Measurements from ENCODE around the gene KIF3A. TPM values are rescaled to one million over a fixed set of nuclear protein-coding genes. Genes with fewer than 3 reads are reported as not detected.

KIF3A gene
- total RNA-seq, 1 donor from 2014 or later: 27.4 TPM

DNA sequence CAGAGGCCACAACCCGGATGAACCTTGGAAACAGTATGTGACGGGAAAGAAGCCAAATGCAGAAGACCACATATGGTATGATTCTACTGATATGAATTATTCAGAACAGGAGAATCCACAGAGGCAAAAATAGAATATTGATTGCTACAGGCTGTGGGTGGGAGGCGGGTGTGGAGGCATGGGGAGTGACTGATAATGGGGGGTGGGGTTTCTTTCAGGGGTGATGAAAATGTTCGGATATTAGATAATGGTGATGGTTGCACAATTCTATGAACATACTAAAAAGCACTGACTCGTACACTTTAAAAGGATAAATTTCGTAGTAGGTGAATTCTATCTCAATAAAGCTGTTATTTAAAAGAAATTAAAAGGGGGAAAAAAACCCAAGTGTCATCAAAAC, 52.9 kb downstream of the KIF3A start:
- H3K27ac Mint-ChIP-seq: no peak overlapping the region
- H3K36me3 Mint-ChIP-seq: no peaks in the 10 kb centered on the region
- TF ChIP-seq, protein P1, sequence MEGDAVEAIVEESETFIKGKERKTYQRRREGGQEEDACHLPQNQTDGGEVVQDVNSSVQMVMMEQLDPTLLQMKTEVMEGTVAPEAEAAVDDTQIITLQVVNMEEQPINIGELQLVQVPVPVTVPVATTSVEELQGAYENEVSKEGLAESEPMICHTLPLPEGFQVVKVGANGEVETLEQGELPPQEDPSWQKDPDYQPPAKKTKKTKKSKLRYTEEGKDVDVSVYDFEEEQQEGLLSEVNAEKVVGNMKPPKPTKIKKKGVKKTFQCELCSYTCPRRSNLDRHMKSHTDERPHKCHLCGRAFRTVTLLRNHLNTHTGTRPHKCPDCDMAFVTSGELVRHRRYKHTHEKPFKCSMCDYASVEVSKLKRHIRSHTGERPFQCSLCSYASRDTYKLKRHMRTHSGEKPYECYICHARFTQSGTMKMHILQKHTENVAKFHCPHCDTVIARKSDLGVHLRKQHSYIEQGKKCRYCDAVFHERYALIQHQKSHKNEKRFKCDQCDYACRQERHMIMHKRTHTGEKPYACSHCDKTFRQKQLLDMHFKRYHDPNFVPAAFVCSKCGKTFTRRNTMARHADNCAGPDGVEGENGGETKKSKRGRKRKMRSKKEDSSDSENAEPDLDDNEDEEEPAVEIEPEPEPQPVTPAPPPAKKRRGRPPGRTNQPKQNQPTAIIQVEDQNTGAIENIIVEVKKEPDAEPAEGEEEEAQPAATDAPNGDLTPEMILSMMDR (IDR thresholded peaks at IDR 0.05; ENCODE audit: unreplicated experiment): no peak
- no peaks in the 10 kb centered on the region for H3K9me3 Mint-ChIP-seq
- no peaks in the 10 kb centered on the region for H3K27me3 Mint-ChIP-seq (ENCODE audit: low read depth)
- peaks cover 11% of the 10 kb centered on the region for H3K4me1 Mint-ChIP-seq
- no peak for DNase-seq (ENCODE audit: low spot score in 2 of 2, unreplicated experiment in 2 of 2)
- no peak overlapping the region for H3K4me3 Mint-ChIP-seq

DNA sequence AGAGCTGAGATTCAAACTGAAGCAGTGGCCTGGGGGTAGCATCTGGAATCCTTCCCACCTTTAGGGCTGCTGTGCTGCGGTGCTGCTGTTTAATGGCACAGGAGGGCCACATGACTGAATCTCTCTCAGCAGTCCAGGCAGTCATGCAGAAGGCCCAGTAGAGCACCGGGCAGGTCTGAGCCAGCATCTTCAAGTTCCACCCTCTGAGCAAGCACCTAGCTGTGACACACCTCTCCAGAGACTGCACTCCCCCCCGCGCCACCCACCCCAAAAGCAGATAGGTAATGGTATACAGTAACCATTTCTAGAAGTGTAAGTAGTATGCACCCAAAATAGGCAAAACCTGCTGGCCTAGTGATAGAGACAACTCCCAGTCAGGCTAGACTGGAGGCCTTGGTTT, 55.4 kb downstream of the KIF3A start:
- DNase-seq (ENCODE audit: low spot score in 2 of 2, unreplicated experiment in 2 of 2): no peak

DNA sequence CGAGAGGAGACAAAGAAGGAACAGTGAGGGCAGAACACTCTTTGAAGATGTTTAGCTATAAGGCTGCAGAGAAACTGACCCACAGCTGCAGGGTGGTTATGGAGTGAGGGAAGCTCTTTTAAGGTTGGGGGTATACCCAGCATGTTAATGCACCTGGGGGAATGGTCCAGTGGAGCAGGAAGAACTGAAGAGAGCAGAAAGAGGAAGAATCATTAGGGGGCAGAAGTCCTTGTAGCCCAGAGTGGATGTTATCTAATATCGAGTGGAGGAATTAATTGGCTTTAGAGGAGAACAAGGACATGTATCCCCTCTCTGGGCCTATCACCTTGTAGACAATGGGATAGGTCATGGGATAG, 55.9 kb downstream of the KIF3A start:
- Mint-ChIP-seq H3K27ac (no peak overlapping the region), H3K9me3 (no peaks in the 10 kb centered on the region), H3K27me3 (ENCODE audit: low read depth) (no peaks in the 10 kb centered on the region), H3K4me1 (peaks cover 3% of the 10 kb centered on the region), H3K4me3 (no peak overlapping the region), H3K36me3 (no peaks in the 10 kb centered on the region)
- no peak for DNase-seq (ENCODE audit: low spot score in 2 of 2, unreplicated experiment in 2 of 2)
- TF ChIP-seq, protein P1 (IDR thresholded peaks at IDR 0.05; ENCODE audit: unreplicated experiment): no peak

More for the DNA sequence above, 55.4 kb downstream of the KIF3A start:
- Mint-ChIP-seq H3K4me1 (peaks cover 3% of the 10 kb centered on the region), H3K9me3 (no peaks in the 10 kb centered on the region), H3K27ac (no peak overlapping the region), H3K36me3 (no peaks in the 10 kb centered on the region), H3K27me3 (ENCODE audit: low read depth) (no peaks in the 10 kb centered on the region), H3K4me3 (no peak overlapping the region)
- TF ChIP-seq, protein P1 (IDR thresholded peaks at IDR 0.05; ENCODE audit: unreplicated experiment): no peak

DNA sequence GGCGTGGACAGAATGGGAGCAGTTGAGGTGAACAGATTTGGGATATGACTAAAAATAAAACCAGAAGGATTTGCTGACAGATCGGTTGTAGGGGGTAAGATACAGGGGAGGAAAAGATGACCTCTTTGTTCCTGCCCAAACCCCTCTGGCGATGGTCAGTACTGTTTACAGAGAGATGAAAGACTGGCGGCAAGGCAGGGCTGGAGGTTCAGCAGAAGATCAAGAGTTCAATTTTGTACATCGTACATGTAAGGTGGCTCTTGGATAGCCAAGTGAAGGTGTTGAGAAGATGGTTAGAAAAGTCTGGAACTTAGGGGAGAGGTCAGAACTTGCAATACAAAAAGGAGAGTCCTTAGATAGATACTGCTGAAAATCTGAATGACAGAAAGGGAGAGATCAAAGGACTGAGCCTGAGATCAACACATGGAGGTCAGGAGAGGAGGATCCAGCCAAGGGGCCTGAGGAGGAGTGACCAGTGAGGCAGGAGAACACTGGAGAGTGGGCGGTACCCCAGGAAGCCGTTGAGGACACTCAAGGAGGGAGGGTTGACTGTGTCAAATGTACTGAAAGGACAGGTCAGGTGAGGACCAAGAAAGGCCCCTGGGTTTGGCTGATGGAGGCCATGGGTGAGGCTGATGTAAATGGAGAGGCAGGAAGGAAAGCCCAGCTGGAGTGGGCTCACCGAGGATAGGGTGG, 56.4 kb downstream of the KIF3A start:
- H3K27me3 Mint-ChIP-seq (ENCODE audit: low read depth): no peaks in the 10 kb centered on the region
- H3K36me3 Mint-ChIP-seq: no peaks in the 10 kb centered on the region
- no peak overlapping the region for H3K4me3 Mint-ChIP-seq
- H3K4me1 Mint-ChIP-seq: peaks cover 3% of the 10 kb centered on the region
- TF ChIP-seq, protein P1 (IDR thresholded peaks at IDR 0.05; ENCODE audit: unreplicated experiment): no peak
- no peak for DNase-seq (ENCODE audit: low spot score in 2 of 2, unreplicated experiment in 2 of 2)
- no peaks in the 10 kb centered on the region for H3K9me3 Mint-ChIP-seq
- no peak overlapping the region for H3K27ac Mint-ChIP-seq

DNA sequence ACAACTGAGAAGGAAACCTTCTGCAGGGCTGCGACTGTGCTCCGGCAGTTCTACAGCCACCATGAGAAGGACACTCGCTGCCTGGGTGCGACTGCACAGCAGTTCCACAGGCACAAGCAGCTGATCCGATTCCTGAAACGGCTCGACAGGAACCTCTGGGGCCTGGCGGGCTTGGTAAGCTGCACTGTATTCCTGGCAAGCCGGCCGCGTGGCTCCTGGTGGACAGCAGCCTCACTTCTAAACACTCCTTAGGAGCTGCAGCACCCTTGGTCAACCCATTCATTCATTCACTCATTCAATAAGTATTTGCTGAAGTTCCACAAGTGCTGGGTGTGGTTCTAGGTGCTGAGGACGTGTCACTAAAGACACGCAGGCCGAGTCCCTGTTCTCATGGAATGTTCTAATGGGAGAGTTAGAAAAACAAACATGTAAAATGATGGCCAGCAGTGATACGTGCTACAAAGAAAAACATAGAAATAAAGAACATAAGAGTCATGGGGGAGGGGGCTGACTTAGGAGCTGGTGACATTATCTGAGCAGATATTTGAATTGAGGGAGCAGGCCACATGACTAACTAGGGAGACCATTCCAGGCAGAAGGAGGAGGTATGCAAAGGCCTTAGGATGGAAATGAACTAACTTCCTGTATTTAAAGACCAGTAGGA, 57.5 kb downstream of the KIF3A start:
- no peak overlapping the region for H3K4me3 Mint-ChIP-seq
- peaks cover 3% of the 10 kb centered on the region for H3K4me1 Mint-ChIP-seq
- no peaks in the 10 kb centered on the region for H3K27me3 Mint-ChIP-seq (ENCODE audit: low read depth)
- no peak overlapping the region for H3K27ac Mint-ChIP-seq
- no peaks in the 10 kb centered on the region for H3K9me3 Mint-ChIP-seq
- TF ChIP-seq, protein P1 (IDR thresholded peaks at IDR 0.05; ENCODE audit: unreplicated experiment): no peak
- no peaks in the 10 kb centered on the region for H3K36me3 Mint-ChIP-seq
- no peak for DNase-seq (ENCODE audit: low spot score in 2 of 2, unreplicated experiment in 2 of 2)
